Coronary artery (tissue), 2 donors: ENCODE results near the gene MON1B.

Source experiments
- DNase-seq: peaks from one replicate; pipeline ENCODE4 v3.0.0-alpha.2; 2017; ENCODE audit warnings: low spot score
- H3K27ac ChIP-seq, 2 donors: fragments of 200-600 bp; sonication (generic); one replicate each; pipeline ENCODE4 v1.5.1; 2016 to 2019
- H3K4me3 ChIP-seq: fragments of 200-600 bp; sonication (generic); 2 replicates; pipeline ENCODE4 v1.5.1; 2016; ENCODE audit warnings: mild to moderate bottlenecking, moderate library complexity
- CTCF ChIP-seq: fragments of 200-600 bp; sonication (generic); IDR thresholded peaks from one replicate; pipeline ENCODE4 v1.5.1; 2019; ENCODE audit warnings: antibody characterized with exemption

MON1B gene

GRCh38 chr16:77246150-77246549, 55.2 kb downstream of the MON1B start:
- no peak for TF ChIP-seq CTCF
- H3K4me3 ChIP-seq: no peak overlapping the region
- no peak overlapping the region for H3K27ac ChIP-seq
- DNase-seq: no peak

- no peak for TF ChIP-seq CTCF
- H3K27ac ChIP-seq: no peak overlapping the region
- no peak for DNase-seq
- no peak overlapping the region for H3K4me3 ChIP-seq
Observed at GRCh38 chr16:77250400-77250799, 59.4 kb downstream of the MON1B start.
